GM12878 (cell line): Measurements from ENCODE around the gene FARSB.

Source experiments
- BACH1 ChIP-seq: fragments of 450-650 bp; IDR thresholded peaks from 2 replicates; pipeline ENCODE4 v1.6.1; 2017; ENCODE audit warnings: mild to moderate bottlenecking, borderline replicate concordance
- CEBPB ChIP-seq, 2 experiments: fragments of 150-350 bp in 1 of 2; IDR thresholded peaks; 2 replicates each; pipeline ENCODE4 v1.6.1; 2012 to 2014; ENCODE audit warnings: low read depth in 2 of 2, low read length in 2 of 2, borderline replicate concordance in 1 of 2, inconsistent platforms in 1 of 2
- MYC ChIP-seq: IDR thresholded peaks from 2 replicates; pipeline ENCODE4 v1.6.1; 2011; ENCODE audit warnings: mild to moderate bottlenecking, low read length, moderate library complexity, inconsistent platforms; ENCODE audit not compliant: insufficient read depth, insufficient replicate concordance, insufficient read length, severe bottlenecking
- NR2F1 ChIP-seq: fragments of 450-650 bp; conservative IDR thresholded peaks from 2 replicates; pipeline ENCODE4 v1.6.1; 2017; ENCODE audit warnings: mild to moderate bottlenecking
- STAT1 ChIP-seq: fragments of 450-650 bp; conservative IDR thresholded peaks from 2 replicates; pipeline ENCODE4 v1.6.1; 2014; ENCODE audit warnings: antibody characterized with exemption, mild to moderate bottlenecking
- TF ChIP-seq, protein P1 (sequence below): fragments of 450-650 bp; IDR thresholded peaks from 2 replicates; pipeline ENCODE4 v1.6.1; 2018; ENCODE audit warnings: borderline replicate concordance, mild to moderate bottlenecking; ENCODE audit not compliant: partially characterized antibody
- TF ChIP-seq, protein P2 (sequence below): IDR thresholded peaks from 2 replicates; pipeline ENCODE4 v1.6.1; 2011; ENCODE audit warnings: borderline replicate concordance, low read depth, mild to moderate bottlenecking, moderate library complexity, mixed read lengths, low read length; ENCODE audit not compliant: insufficient read depth; ENCODE audit errors: extremely low read length
- TF ChIP-seq, protein P3 (sequence below), 3 experiments: IDR thresholded peaks in 2 of 3; conservative IDR thresholded peaks in 1 of 3; 2 replicates each; pipeline ENCODE4 v1.5.1; 2011; ENCODE audit warnings: low read depth in 3 of 3, low read length in 3 of 3, mild to moderate bottlenecking in 3 of 3, control low read depth in 2 of 3, moderate library complexity in 2 of 3, inconsistent platforms in 1 of 3, mixed read lengths in 1 of 3; ENCODE audit not compliant: control insufficient read depth in 2 of 3, insufficient read depth in 1 of 3; ENCODE audit errors: extremely low read depth in 1 of 3

DNA sequence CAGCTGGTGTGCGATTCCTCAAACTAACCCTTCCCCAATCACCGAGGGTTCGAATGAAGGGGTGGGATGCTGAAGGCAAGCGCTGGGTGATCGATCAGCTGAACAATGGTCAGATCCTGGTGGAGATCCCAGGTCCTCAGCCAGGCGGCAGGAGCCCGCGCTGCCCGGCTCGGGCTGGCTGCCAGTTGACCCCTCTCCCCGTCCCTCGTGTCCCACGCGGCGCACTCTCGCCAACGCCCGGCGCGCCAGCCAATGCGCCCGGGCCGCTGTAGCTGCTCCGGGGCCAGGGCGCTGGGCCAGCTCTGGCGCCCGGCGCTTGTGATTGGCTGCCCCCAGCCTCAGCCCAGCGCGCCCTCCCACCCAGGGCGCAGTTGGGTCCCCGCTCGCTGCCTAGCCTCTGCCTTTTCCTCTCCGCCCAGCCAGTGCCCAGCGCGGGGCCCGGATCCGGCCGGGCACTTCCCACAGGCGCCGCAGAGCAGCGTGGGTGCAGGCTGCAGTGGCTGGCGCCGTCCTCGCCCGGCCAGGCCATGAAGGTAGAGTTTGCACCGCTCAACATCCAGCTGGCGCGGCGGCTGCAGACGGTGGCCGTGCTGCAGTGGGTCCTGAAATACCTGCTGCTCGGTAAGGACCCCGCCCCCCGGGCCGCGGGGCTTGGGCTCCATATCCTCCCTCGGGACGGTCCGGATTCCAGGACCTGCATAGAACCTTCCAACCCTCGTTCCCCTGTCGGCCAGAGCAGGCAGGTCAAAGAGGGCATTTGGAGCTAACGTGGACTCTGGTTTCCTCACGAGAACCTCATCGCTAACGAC, 15.6 kb upstream of the FARSB start, which contains the start of gene MOGAT1:
- TF ChIP-seq CEBPB (IDR thresholded peaks at IDR 0.05; ENCODE audit: borderline replicate concordance in 1 of 2, low read depth in 2 of 2, low read length in 2 of 2) (no peak), NR2F1 (no peak), STAT1 (no peak), BACH1 (no peak), MYC (no peak)
- TF ChIP-seq, protein P1, sequence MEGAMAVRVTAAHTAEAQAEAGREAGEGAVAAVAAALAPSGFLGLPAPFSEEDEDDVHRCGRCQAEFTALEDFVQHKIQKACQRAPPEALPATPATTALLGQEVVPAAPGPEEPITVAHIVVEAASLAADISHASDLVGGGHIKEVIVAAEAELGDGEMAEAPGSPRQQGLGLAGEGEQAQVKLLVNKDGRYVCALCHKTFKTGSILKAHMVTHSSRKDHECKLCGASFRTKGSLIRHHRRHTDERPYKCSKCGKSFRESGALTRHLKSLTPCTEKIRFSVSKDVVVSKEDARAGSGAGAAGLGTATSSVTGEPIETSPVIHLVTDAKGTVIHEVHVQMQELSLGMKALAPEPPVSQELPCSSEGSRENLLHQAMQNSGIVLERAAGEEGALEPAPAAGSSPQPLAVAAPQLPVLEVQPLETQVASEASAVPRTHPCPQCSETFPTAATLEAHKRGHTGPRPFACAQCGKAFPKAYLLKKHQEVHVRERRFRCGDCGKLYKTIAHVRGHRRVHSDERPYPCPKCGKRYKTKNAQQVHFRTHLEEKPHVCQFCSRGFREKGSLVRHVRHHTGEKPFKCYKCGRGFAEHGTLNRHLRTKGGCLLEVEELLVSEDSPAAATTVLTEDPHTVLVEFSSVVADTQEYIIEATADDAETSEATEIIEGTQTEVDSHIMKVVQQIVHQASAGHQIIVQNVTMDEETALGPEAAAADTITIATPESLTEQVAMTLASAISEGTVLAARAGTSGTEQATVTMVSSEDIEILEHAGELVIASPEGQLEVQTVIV = no peak
- TF ChIP-seq, protein P2, sequence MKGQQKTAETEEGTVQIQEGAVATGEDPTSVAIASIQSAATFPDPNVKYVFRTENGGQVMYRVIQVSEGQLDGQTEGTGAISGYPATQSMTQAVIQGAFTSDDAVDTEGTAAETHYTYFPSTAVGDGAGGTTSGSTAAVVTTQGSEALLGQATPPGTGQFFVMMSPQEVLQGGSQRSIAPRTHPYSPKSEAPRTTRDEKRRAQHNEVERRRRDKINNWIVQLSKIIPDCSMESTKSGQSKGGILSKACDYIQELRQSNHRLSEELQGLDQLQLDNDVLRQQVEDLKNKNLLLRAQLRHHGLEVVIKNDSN = no peak
- TF ChIP-seq, protein P3, sequence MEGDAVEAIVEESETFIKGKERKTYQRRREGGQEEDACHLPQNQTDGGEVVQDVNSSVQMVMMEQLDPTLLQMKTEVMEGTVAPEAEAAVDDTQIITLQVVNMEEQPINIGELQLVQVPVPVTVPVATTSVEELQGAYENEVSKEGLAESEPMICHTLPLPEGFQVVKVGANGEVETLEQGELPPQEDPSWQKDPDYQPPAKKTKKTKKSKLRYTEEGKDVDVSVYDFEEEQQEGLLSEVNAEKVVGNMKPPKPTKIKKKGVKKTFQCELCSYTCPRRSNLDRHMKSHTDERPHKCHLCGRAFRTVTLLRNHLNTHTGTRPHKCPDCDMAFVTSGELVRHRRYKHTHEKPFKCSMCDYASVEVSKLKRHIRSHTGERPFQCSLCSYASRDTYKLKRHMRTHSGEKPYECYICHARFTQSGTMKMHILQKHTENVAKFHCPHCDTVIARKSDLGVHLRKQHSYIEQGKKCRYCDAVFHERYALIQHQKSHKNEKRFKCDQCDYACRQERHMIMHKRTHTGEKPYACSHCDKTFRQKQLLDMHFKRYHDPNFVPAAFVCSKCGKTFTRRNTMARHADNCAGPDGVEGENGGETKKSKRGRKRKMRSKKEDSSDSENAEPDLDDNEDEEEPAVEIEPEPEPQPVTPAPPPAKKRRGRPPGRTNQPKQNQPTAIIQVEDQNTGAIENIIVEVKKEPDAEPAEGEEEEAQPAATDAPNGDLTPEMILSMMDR (IDR thresholded peaks at IDR 0.05 in 2 of 3, conservative IDR thresholded peaks at IDR 0.05 in 1 of 3; ENCODE audit: control insufficient read depth in 2 of 3, extremely low read depth in 1 of 3, insufficient read depth in 1 of 3, low read depth in 3 of 3, low read length in 3 of 3) = no peak
